Activated naive CD4-positive, alpha-beta T cell (primary cell): ENCODE results near the gene ZNF618.
A peak's percentile ranks its signal among the peaks of the same experiment; 100 is the strongest.
"Not testable (repeated sequence)": the region's sequence is repeated elsewhere in the genome, so short reads cannot be mapped to it uniquely, and the experiment has no call there.

Experiments
- DNase-seq, 4 experiments: peaks; one replicate each; lab custom pipeline; 2025; lab: John Stamatoyannopoulos, UW

Gene ZNF618

GRCh38 chr9:114082017-114082762 lies 206.1 kb downstream of the ZNF618 start:
- DNase-seq = peak; percentile 38 to 67 (median 62)

GRCh38 chr9:114082763-114083412 lies 206.8 kb downstream of the ZNF618 start:
- DNase-seq = not testable (repeated sequence)

GRCh38 chr9:114083666-114084065 lies 207.6 kb downstream of the ZNF618 start:
- no peak for DNase-seq

GRCh38 chr9:114084282-114085073 lies 208.4 kb downstream of the ZNF618 start:
- DNase-seq = no peak

GRCh38 chr9:114085387-114085789 lies 209.3 kb downstream of the ZNF618 start:
- DNase-seq = no peak

GRCh38 chr9:114086009-114086408 lies 209.9 kb downstream of the ZNF618 start:
- DNase-seq = no peak

- DNase-seq = no peak
Observed at GRCh38 chr9:114086607-114087006, 210.5 kb downstream of the ZNF618 start.

- DNase-seq = no peak
Observed at GRCh38 chr9:114087721-114088120, 211.6 kb downstream of the ZNF618 start.

GRCh38 chr9:114088571-114089170 lies 212.6 kb downstream of the ZNF618 start:
- no peak for DNase-seq

- DNase-seq = no peak
Observed at GRCh38 chr9:114089206-114089840, 213.2 kb downstream of the ZNF618 start.

- no peak for DNase-seq
Observed at GRCh38 chr9:114090798-114091197, 214.7 kb downstream of the ZNF618 start.

GRCh38 chr9:114091711-114092110 lies 215.6 kb downstream of the ZNF618 start:
- DNase-seq = no peak

GRCh38 chr9:114092336-114092735 lies 216.2 kb downstream of the ZNF618 start:
- no peak for DNase-seq

- no peak for DNase-seq
Observed at GRCh38 chr9:114093031-114093471, 216.9 kb downstream of the ZNF618 start.

GRCh38 chr9:114093761-114094505 lies 217.8 kb downstream of the ZNF618 start:
- DNase-seq = no peak

- DNase-seq = no peak
Observed at GRCh38 chr9:114094971-114095370, 218.9 kb downstream of the ZNF618 start.

GRCh38 chr9:114096041-114096511 lies 220.0 kb downstream of the ZNF618 start:
- DNase-seq = no peak

- DNase-seq = no peak
Observed at GRCh38 chr9:114096866-114097612, 220.9 kb downstream of the ZNF618 start.

- no peak for DNase-seq
Observed at GRCh38 chr9:114097613-114098020, 221.5 kb downstream of the ZNF618 start.
